ENCODE measurements around the gene OR2T2.
"Not testable (repeated sequence)": the region's sequence is repeated elsewhere in the genome, so short reads cannot be mapped to it uniquely, and the experiment has no call there.

The OR2T2 gene

GRCh38 chr1:248445399-248445798 lies at the start of gene OR2T2:
TSS of gene OR2T2 (plus strand) at chr1:248445637. CDS start at chr1:248452798, 7,161 bp downstream.
- DNase-seq, result not testable (repeated sequence)

- no peak for DNase-seq
Observed at GRCh38 chr1:248402748-248403147, 42.7 kb upstream of the OR2T2 start, which contains the start of gene OR2T1. TSS of gene OR2T1 (plus strand) at chr1:248403048. CDS start at chr1:248406148, 3,100 bp downstream.

DNA sequence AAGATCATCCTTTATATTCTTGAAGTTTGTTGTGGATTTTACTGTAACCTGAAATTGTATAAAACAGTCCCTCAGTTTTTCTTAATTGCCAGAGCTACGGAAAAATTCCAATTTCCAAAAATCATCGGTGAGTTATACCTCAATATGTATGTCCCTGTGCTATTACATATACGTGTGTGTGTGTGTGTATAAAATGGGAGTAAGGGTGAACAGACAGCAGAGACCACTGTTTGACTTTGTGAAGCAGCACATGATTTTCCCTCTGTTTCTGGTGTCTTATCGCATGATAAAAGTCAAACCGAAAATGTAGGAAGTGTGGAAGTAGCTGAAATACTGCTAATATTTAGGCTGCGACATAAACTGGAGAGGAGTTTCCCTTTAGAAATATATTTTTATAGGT lies 41.4 kb upstream of the OR2T2 start:
- DNase-seq, result no peak

- no peak for DNase-seq
Observed at GRCh38 chr1:248406721-248407692, 38.4 kb upstream of the OR2T2 start.

GRCh38 chr1:248416226-248416625 lies 29.2 kb upstream of the OR2T2 start:
- no peak for DNase-seq

- DNase-seq, result no peak
Observed at GRCh38 chr1:248417854-248418253, 27.6 kb upstream of the OR2T2 start.

GRCh38 chr1:248421384-248421783 lies 24.1 kb upstream of the OR2T2 start:
- no peak for DNase-seq

- DNase-seq, result not testable (repeated sequence)
Observed at GRCh38 chr1:248427526-248428191, 17.8 kb upstream of the OR2T2 start.

GRCh38 chr1:248428192-248428533 lies 17.3 kb upstream of the OR2T2 start:
- not testable (repeated sequence) for DNase-seq

- DNase-seq, result not testable (repeated sequence)
Observed at GRCh38 chr1:248431683-248432082, 13.8 kb upstream of the OR2T2 start.

GRCh38 chr1:248432201-248432600 lies 13.2 kb upstream of the OR2T2 start:
- not testable (repeated sequence) for DNase-seq

- DNase-seq, result not testable (repeated sequence)
Observed at GRCh38 chr1:248433811-248434415, 11.5 kb upstream of the OR2T2 start.

- not testable (repeated sequence) for DNase-seq
Observed at GRCh38 chr1:248434913-248435312, 10.5 kb upstream of the OR2T2 start.

GRCh38 chr1:248436303-248436702 lies 9.1 kb upstream of the OR2T2 start:
- DNase-seq, result not testable (repeated sequence)

GRCh38 chr1:248438668-248439067 lies 6.8 kb upstream of the OR2T2 start:
- DNase-seq, result not testable (repeated sequence)

DNA sequence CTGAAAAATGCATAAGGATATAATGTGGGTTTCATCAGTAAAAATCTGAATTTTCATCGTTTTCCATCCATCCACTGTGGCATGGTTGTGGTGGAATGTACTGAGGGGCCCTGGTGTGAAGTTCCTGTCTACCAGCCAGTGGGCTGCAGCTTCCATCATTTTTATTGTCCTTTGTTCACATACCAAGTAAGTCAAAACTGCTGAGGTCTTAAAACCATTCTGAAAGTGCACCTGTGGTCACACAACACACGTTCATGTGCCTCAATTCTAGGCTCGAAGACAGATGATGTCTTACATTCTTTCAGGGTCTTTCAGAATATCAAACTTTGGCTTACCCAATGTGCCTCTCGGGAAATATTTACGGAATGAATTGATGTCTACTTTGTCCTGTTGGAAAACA lies 6.2 kb upstream of the OR2T2 start:
- not testable (repeated sequence) for DNase-seq

DNA sequence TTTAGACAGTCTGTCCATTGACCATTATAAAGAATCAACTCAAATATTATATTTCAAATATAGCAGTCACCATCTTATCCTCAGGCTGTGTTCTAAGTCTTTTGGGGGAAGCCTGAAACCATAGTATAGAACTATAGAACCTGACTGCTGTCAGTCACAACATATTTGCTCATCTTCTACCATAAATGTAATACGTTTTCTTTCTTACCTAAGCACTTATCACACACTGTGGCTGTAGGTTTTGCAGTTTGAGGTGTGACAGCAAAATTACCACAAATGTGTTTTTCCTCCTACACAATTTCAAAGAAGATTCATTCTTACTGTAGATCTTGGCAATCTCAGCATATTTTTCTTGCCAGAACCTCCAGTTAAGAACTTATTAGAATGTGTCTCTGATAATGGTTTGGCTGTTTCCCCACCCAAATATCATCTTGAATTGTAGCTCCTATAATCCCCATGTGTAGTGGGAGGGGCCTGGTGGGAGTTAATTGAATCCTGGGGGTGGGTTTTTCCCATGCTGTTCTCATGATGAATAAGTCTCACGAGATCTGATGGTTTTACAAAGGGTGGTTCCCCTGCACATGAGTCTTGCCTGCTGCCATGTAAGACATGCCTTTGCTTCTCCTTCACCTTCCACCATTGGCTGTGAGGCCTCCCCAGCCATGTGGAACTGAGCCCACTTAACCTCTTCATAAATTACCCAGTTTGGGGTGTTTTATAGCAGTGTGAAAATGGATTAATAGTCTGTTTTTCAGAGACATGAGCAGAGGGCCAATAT lies 2.7 kb upstream of the OR2T2 start:
- not testable (repeated sequence) for DNase-seq

- not testable (repeated sequence) for DNase-seq
Observed at GRCh38 chr1:248444603-248445002, 834 bp upstream of the OR2T2 start.

DNA sequence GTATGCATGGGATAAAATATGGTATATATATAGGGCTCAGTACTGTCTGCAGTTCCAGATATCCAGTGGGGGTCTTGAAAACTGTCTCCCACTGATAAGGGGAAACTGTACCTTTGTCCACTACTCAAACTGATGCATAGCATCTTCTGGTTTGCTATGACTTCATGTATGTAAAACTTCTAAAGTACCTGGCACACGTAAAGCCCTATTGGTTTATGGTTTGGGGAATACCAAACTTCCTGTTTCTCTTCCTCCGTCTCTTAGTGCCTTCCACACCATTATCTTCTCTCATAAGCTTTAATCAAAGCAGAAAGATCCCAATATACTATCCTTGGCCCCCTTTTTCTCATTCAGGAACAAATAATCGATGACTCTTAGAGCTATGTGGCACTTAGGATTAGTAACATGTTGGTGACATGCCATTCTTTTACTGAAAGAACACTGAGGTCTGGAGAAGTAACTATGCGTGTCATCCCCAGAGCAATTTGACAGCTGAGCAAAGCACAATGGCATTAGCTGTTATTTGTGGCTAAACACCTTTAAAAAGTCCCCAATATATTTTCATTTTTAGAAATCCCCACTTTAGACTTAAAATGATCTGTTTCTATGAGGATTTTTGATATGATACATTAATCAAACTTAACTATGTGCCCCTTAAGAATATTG lies 3.1 kb downstream of the OR2T2 start:
- not testable (repeated sequence) for DNase-seq

DNA sequence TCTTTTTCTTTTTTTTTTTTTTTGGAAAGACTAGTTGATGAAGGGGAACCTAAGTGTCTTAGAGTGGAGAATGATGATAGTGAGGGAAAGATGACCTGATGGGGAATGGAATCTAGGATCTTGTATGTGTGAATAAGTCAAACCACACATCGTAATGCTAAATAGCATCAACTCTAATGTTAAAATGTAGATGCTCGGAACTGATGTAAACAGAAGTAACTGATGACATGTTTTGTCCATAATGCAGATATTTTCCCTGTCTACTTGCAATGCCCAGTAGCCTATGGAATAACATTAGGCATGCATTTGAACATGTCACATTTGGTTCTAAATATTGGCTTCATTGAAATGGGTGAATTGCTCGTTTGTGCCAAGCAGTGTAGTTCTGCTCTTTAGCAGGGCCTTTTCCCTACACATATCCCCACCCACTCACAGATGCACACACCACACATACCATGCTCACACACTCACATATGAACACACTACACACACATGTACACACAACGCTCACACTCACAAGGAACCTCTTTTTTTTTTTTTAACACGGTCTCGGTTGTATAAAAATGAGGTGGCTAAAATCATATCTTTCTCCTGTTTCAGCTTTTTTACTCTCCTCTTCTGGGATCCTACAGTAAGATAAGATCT lies 4.5 kb downstream of the OR2T2 start:
- DNase-seq, result not testable (repeated sequence)

- not testable (repeated sequence) for DNase-seq
Observed at GRCh38 chr1:248450466-248451145, 5.2 kb downstream of the OR2T2 start.

Measured in GDM1 (cell line).